Fibroblast of peridontal ligament (primary cell): ENCODE data around the gene SEL1L2.
"Not testable (repeated sequence)": the region's sequence is repeated elsewhere in the genome, so short reads cannot be mapped to it uniquely, and the experiment has no call there.

Experiments used
- DNase-seq: peaks from one replicate; pipeline ENCODE4 v3.0.0-alpha.2; 2010; ENCODE audit errors: extremely low read depth

SEL1L2 gene, protein sequence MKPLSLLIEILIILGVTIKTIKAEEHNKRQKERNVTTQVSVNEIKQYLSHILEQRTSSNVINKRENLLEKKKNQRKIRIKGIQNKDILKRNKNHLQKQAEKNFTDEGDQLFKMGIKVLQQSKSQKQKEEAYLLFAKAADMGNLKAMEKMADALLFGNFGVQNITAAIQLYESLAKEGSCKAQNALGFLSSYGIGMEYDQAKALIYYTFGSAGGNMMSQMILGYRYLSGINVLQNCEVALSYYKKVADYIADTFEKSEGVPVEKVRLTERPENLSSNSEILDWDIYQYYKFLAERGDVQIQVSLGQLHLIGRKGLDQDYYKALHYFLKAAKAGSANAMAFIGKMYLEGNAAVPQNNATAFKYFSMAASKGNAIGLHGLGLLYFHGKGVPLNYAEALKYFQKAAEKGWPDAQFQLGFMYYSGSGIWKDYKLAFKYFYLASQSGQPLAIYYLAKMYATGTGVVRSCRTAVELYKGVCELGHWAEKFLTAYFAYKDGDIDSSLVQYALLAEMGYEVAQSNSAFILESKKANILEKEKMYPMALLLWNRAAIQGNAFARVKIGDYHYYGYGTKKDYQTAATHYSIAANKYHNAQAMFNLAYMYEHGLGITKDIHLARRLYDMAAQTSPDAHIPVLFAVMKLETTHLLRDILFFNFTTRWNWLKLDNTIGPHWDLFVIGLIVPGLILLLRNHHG

GRCh38 chr20:13990465-13990864 lies at the start of gene SEL1L2:
SEL1L2 (minus strand) TSS chr20:13990614; CDS start chr20:13990534, 80 bp downstream.
- no peak for DNase-seq

GRCh38 chr20:14036567-14036966 lies 46.2 kb upstream of the SEL1L2 start:
- DNase-seq: no peak

GRCh38 chr20:14033310-14033709 lies 42.9 kb upstream of the SEL1L2 start:
- DNase-seq: no peak

DNA sequence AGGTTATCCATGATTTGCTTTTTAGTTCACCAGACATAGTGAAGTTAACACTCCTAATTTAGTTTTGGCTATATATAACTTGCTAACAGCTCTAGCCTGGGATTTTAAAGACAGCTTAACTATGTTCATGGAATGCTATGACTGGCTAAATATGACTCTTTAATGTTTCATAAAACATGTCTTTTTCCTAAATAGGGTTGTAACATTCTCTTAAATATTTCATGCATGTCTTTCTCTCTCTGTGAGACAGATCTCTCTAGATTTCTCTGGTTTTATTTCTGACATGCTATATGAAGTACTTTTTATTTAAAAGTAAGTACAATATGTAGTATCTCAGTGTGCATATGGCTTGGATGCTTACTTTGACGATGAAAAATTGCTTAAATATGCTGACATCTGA lies 40.6 kb upstream of the SEL1L2 start:
- no peak for DNase-seq

- DNase-seq: no peak
Measured at GRCh38 chr20:14012671-14013070, 22.3 kb upstream of the SEL1L2 start.

- DNase-seq: no peak
Measured at GRCh38 chr20:14009208-14009607, 18.8 kb upstream of the SEL1L2 start.

GRCh38 chr20:14005996-14006395 lies 15.6 kb upstream of the SEL1L2 start:
- DNase-seq: no peak

DNA sequence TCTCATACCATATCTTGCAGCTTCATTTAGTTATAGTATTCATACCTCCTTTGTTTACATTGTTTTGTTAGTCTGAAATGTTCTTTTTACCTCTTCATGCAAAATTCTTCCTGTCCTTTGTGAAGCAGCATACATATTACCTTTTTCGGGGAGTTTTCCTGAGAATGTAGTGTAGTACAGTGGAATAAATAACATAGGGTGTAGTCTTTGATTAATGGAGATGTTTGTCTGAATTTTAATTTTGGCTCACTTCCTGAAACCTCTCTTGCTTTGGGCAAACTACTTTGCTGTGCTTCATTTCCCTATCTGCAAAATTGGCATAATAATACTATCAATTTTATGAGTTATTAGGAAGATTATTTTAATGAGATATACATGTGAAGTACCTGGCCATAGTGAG lies 10.5 kb upstream of the SEL1L2 start:
- no peak for DNase-seq

DNA sequence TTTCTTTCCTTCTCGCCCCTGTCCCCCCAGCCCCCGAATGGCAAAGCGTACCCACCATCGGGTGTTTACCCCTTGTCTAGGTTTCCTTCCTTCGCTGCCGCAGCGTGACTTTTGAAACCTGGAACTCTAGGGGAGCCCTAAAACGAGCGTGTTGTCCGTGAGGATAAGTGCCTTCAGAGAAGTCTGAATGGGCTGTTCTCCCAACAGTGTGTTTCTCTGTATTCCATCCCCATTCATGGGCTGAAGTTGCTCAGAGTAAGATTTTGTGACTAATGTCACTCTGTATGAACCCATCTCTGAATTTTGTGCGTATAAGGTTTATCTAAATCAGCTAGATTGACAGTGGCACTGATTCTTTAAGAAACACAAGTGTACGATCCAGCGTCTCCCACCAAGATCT lies 5.9 kb upstream of the SEL1L2 start:
- DNase-seq: no peak

GRCh38 chr20:13995841-13996240 lies 5.4 kb upstream of the SEL1L2 start:
- no peak for DNase-seq

DNA sequence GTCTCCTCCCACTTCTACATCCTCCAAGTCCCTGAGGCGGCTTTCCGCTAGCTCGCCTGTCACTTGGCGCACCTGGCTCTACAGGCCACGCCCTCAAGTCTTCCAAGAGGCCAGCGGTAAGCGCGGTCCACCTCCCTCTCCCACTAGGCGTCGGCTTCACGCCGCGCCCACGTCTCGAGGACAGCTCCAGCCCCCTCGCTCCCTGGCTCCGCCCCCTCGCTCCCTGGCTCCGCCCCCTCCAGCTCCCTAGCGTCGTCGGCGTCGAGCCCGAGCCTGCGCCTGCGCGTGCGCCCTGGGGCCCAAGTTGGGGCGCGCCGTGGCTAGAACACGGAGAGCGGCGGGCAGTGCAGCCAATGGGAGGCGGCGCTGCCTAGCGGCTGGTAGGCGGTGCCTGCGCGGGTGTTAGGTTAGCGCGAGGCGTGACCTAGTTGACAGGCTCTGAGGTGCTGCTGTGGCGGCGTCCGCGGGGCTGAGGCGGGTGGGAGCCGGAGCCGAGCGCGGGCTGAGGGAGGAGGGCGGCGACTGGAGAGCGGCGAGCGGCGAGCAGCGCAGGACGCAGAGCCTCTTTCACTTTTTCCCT lies 4.8 kb upstream of the SEL1L2 start, which contains the start of gene MACROD2:
Gene MACROD2, plus strand, starts transcription at position 431 of the 580 bp plus-strand sequence.
- DNase-seq: peak; percentile 60

DNA sequence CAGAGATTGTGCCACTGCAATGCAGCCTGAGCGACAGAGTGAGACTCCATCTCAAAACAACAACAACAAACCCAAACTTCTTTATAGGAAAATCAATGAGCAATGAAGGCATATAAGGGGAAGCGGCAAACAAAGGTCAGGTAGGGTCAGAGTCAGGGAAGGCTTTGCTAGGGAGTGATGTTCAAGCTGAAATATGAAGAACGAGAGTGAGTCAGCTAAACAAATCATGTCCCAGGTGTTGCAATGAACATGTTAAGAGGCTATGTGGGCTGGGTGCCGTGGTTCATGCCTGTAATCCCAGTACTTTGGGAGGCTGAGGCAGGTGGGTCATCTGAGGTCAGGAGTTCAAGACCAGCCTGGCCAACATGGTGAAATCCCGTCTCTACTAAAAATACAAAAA lies 1.5 kb upstream of the SEL1L2 start:
- DNase-seq: not testable (repeated sequence)

DNA sequence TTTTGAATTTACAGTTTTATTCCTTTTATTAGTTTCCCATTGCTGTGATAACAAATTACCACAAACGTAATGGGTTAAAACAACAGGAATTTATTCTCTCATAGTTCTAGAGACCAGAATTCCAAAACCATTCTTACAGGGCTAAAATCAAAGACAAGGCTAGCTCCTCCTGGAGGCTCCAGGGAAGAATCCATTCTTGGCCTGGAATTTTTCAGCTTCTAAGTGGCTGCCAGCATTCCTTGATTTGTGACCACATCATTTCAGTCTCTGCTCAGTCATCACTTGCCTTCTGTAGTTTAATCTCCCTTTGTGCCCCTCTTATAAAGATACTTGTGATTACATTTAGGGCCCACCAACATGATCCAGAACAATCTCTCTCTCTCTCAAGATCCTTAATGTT lies 897 bp upstream of the SEL1L2 start:
- DNase-seq: no peak

DNA sequence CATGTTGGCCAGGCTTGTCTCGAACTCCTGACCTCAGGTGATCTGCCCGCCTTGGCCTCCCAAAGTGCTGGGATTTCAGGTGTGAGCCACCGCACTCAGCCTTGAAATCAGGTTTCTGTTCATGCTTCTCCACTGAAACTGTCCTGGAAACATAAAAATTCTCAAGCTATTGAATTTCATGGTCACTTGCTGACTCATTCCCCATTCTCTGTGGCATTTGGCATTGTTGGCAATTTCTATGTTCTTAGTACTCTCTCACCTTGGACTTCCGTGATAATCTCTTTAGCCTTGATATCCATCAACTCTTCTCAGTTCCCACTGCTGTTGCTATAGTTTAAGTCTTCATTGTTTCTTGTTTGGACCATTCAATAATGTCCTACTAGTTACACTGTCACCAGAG lies 6.2 kb downstream of the SEL1L2 start:
- no peak for DNase-seq

DNA sequence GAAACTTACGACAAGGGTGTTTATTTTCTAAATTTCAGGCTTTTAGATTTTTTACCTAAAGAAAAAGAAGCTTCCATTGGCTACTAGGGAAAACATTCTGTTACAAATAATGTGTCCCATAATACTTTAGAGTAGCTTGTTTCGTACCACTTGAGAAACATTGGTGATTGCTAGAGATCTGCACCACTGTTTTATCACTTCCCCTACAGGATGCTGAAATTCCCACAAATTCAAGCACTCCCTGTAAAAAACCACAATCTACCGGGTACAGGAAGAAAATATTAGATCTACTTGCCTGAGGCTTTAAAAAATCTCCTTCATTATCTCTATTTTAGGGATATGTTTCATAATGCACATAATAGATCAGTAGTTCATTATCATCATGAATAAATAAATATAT lies 29.9 kb downstream of the SEL1L2 start:
- no peak for DNase-seq

GRCh38 chr20:13960119-13960518 lies 30.3 kb downstream of the SEL1L2 start:
- DNase-seq: no peak

DNA sequence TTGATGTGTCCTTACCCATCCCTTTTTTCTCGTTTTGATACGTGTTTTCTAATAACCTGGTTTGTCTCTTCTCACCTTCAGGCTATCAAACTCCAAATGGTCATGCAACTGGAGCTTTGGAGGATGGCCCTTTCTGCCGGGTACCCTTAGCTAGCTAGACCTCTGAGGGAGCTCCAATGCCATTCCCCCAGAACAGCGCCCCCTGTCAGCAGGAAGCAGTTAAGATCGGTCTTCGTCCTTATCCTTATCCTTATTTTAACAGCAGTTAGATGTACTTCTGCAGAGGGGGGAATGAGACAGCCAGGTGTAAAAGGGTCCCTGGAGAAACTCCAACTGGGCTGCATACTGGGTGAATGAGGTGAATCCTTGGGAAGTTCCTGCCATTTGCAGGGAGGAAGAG lies 37.2 kb downstream of the SEL1L2 start:
- DNase-seq: no peak

GRCh38 chr20:13947719-13948118 lies 42.7 kb downstream of the SEL1L2 start:
- DNase-seq: no peak

DNA sequence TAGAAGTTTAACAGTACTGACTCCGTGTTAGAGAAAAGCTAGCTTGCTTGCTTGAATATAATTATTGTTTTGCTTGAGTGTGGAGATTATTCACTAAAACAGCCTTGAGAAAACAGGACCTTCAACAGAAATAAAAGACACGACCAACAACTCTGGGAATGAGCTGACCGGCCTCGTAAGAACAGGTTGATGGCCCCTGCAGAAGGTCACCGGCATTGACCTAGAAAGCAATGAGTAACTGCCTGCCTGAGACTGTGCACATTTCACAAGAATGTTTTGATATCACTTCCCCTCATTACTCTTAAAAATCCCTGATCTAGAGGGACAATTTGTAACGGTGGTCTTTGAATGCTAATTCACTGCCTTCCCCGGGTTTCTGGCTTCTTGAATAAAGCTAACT lies 49.4 kb downstream of the SEL1L2 start:
- DNase-seq: no peak

DNA sequence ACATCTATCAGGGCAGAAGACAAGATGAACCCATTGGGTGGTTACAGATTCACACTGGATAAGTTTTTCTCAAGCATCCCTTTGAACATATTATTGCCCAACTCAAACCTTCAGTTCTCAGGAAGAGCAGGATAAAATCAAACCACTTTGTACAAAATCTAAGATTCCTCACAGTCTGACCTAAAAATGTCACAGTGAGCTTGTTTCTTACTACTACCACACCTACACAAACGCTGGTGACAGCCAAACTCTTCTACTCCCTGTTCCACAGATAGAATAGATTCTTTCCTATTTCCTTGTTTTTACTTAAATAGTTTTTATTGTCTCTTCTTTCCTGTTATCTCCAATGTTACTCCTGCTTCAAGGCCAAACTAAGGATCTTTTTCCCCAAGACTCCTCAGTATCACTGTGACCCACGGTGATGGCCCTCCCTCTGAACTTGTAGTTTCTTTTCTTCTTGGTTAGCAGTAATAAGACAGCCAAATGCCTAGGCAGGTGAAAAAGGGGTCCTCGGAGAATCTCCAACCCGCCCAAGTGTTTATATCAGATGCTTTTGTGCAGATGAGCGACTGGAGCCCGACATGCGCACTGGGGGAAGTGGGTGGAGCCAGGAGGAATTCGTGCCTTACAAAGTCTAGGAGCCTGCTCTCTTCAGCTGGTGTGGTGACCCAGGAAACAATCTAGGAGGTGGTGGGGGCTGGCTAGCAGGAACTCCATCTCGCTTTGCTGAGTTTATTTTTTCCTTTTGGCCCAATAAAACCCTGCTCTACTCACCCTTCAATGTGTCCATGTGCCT lies 53.4 kb downstream of the SEL1L2 start:
- DNase-seq: no peak

DNA sequence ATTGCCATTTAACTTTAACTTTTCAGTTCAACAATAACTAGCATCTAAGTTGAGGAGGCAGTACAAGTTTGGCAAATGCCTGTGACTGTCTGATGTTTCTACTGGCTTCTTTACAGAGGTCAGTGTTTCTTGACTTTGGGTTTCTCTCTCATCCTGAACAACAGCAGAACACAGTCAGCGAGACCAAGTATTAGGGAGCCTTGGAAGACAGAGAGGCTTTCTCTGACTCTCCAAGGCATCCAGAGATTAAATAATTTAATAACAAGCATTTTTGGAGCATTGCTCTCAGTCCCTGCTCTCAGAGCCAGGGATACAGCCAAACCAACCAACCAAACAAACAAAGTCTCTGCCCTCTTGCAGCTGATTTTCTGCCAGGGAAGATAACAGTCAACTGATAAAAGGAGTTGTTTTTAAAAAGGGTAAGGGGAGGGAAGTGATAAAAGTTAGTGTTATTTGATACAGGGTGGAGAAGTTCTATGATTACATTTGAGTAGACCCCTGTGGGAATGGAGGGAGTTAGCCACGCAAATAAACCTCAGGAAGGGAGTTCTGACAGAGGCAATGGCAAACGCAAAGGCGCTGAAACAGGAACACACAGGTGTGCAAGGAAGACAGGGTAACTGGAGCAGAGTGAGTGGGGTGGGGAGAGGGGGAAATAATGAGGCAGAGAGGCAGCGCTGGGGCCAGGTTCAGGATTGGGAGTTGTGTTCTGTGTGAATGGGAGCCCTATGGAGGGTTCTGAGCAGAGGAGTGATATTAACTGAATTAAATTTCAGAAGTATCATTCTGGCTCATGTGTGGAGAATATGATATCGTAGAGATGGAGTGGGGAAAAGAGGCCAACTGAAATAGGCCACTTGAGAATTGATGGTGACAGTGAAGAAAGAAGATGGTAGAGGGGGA lies 55.2 kb downstream of the SEL1L2 start:
- no peak for DNase-seq
